Activated CD4-positive, alpha-beta T cell treated with anti-CD3 and anti-CD28 coated beads, Interleukin-10, Interleukin-2, amounts not matched to agents 100 ng/mL and 50 ng/mL, durations not matched to agents 16 hours and 8 hours (primary cell): ENCODE data around the gene RNF135.
"Not testable (repeated sequence)": the region's sequence is repeated elsewhere in the genome, so short reads cannot be mapped to it uniquely, and the experiment has no call there.

Experiments
- DNase-seq: peaks from one replicate; pipeline ENCODE4 v3.0.0-alpha.2; 2020

Gene RNF135

GRCh38 chr17:30956764-30957374 lies 14.0 kb upstream of the RNF135 start:
- DNase-seq = no peak

- no peak for DNase-seq
Measured at GRCh38 chr17:30957741-30958140, 13.1 kb upstream of the RNF135 start.

- no peak for DNase-seq
Measured at GRCh38 chr17:30958187-30958586, 12.7 kb upstream of the RNF135 start.

GRCh38 chr17:30961209-30962188 lies 9.3 kb upstream of the RNF135 start:
- peak; percentile 42 for DNase-seq

GRCh38 chr17:30964312-30964711 lies 6.5 kb upstream of the RNF135 start:
- DNase-seq = not testable (repeated sequence)

- no peak for DNase-seq
Measured at GRCh38 chr17:30964876-30965275, 6.0 kb upstream of the RNF135 start.

- DNase-seq = no peak
Measured at GRCh38 chr17:30965686-30966085, 5.2 kb upstream of the RNF135 start.

GRCh38 chr17:30967911-30968310 lies 2.9 kb upstream of the RNF135 start:
- not testable (repeated sequence) for DNase-seq

- DNase-seq = peak; percentile 22
Measured at GRCh38 chr17:30969989-30970830, 629 bp upstream of the RNF135 start.

GRCh38 chr17:30975042-30975820 lies 4.4 kb downstream of the RNF135 start:
- DNase-seq = no peak

- DNase-seq = not testable (repeated sequence)
Measured at GRCh38 chr17:30979919-30980318, 9.1 kb downstream of the RNF135 start.

GRCh38 chr17:30981531-30982519 lies 11.0 kb downstream of the RNF135 start:
- DNase-seq = no peak

- no peak for DNase-seq
Measured at GRCh38 chr17:30982855-30983254, 12.0 kb downstream of the RNF135 start.

- no peak for DNase-seq
Measured at GRCh38 chr17:30990458-30990857, 19.6 kb downstream of the RNF135 start.

GRCh38 chr17:30992551-30992950 lies 21.7 kb downstream of the RNF135 start:
- DNase-seq = no peak

GRCh38 chr17:30995347-30995746 lies 24.5 kb downstream of the RNF135 start:
- no peak for DNase-seq

- DNase-seq = no peak
Measured at GRCh38 chr17:30996486-30996885, 25.6 kb downstream of the RNF135 start.

GRCh38 chr17:30997270-30997669 lies 26.4 kb downstream of the RNF135 start:
- DNase-seq = no peak

GRCh38 chr17:30997842-30998241 lies 27.0 kb downstream of the RNF135 start:
- no peak for DNase-seq

GRCh38 chr17:31002047-31002446 lies 31.2 kb downstream of the RNF135 start:
- DNase-seq = no peak

- DNase-seq = no peak
Measured at GRCh38 chr17:31003225-31003866, 32.5 kb downstream of the RNF135 start.
